ENCODE data around the gene ZNF516.

The ZNF516 gene

GRCh38 chr18:76407681-76408080 lies 87.4 kb downstream of the ZNF516 start:
- no peaks in the 10 kb centered on the region for H3K4me1 ChIP-seq (ENCODE audit: control insufficient read depth, insufficient read depth, low read length)
- WGBS, 2 experiments: 90 to 91% methylated on average over 11 of the region's 11 CpGs
- H3K27ac ChIP-seq (ENCODE audit: insufficient read depth, low read depth, low read length, poor library complexity, severe bottlenecking): no peak overlapping the region
- H3K27me3 ChIP-seq (ENCODE audit: control insufficient read depth, insufficient read depth, low read length, poor library complexity, severe bottlenecking): no peaks in the 10 kb centered on the region
- H3K9me3 ChIP-seq (ENCODE audit: control insufficient read depth, low read length): no peaks in the 10 kb centered on the region
- H3K36me3 ChIP-seq (ENCODE audit: control insufficient read depth, insufficient read depth, low read length): no peaks in the 10 kb centered on the region
- H3K4me3 ChIP-seq (ENCODE audit: insufficient read depth, low read depth, low read length): no peak overlapping the region

- Histone ChIP-seq H3K4me3 (ENCODE audit: insufficient read depth, low read depth, low read length) (no peak overlapping the region), H3K4me1 (ENCODE audit: control insufficient read depth, insufficient read depth, low read length) (no peaks in the 10 kb centered on the region), H3K36me3 (ENCODE audit: control insufficient read depth, insufficient read depth, low read length) (no peaks in the 10 kb centered on the region), H3K27me3 (ENCODE audit: control insufficient read depth, insufficient read depth, low read length, poor library complexity, severe bottlenecking) (no peaks in the 10 kb centered on the region), H3K27ac (ENCODE audit: insufficient read depth, low read depth, low read length, poor library complexity, severe bottlenecking) (no peak overlapping the region), H3K9me3 (ENCODE audit: control insufficient read depth, low read length) (no peaks in the 10 kb centered on the region)
- 93 to 96% methylated on average over 14 of the region's 14 CpGs for WGBS, 2 experiments
These were observed 88.3 kb downstream of the ZNF516 start for GRCh38 chr18:76406791-76407190.

GRCh38 chr18:76405681-76406356 lies 89.2 kb downstream of the ZNF516 start:
- Histone ChIP-seq H3K4me1 (ENCODE audit: control insufficient read depth, insufficient read depth, low read length) (no peaks in the 10 kb centered on the region), H3K27ac (ENCODE audit: insufficient read depth, low read depth, low read length, poor library complexity, severe bottlenecking) (no peak overlapping the region), H3K9me3 (ENCODE audit: control insufficient read depth, low read length) (no peaks in the 10 kb centered on the region), H3K36me3 (ENCODE audit: control insufficient read depth, insufficient read depth, low read length) (no peaks in the 10 kb centered on the region), H3K27me3 (ENCODE audit: control insufficient read depth, insufficient read depth, low read length, poor library complexity, severe bottlenecking) (no peaks in the 10 kb centered on the region), H3K4me3 (ENCODE audit: insufficient read depth, low read depth, low read length) (no peak overlapping the region)
- WGBS, 2 experiments: 83 to 86% methylated on average over 37 of the region's 37 CpGs

- no peaks in the 10 kb centered on the region for H3K36me3 ChIP-seq (ENCODE audit: control insufficient read depth, insufficient read depth, low read length)
- WGBS, 2 experiments: 91% methylated on average over 17 of the region's 17 CpGs
- H3K4me1 ChIP-seq (ENCODE audit: control insufficient read depth, insufficient read depth, low read length): no peaks in the 10 kb centered on the region
- H3K4me3 ChIP-seq (ENCODE audit: insufficient read depth, low read depth, low read length): no peak overlapping the region
- H3K27ac ChIP-seq (ENCODE audit: insufficient read depth, low read depth, low read length, poor library complexity, severe bottlenecking): no peak overlapping the region
- no peaks in the 10 kb centered on the region for H3K27me3 ChIP-seq (ENCODE audit: control insufficient read depth, insufficient read depth, low read length, poor library complexity, severe bottlenecking)
- no peaks in the 10 kb centered on the region for H3K9me3 ChIP-seq (ENCODE audit: control insufficient read depth, low read length)
These were observed 89.8 kb downstream of the ZNF516 start for GRCh38 chr18:76405280-76405679.

GRCh38 chr18:76404345-76404831 lies 90.7 kb downstream of the ZNF516 start:
- H3K4me3 ChIP-seq (ENCODE audit: insufficient read depth, low read depth, low read length): no peak overlapping the region
- no peak overlapping the region for H3K27ac ChIP-seq (ENCODE audit: insufficient read depth, low read depth, low read length, poor library complexity, severe bottlenecking)
- WGBS, 2 experiments: 96 to 97% methylated on average over 8 of the region's 8 CpGs
- no peaks in the 10 kb centered on the region for H3K9me3 ChIP-seq (ENCODE audit: control insufficient read depth, low read length)
- no peaks in the 10 kb centered on the region for H3K27me3 ChIP-seq (ENCODE audit: control insufficient read depth, insufficient read depth, low read length, poor library complexity, severe bottlenecking)
- H3K36me3 ChIP-seq (ENCODE audit: control insufficient read depth, insufficient read depth, low read length): no peaks in the 10 kb centered on the region
- H3K4me1 ChIP-seq (ENCODE audit: control insufficient read depth, insufficient read depth, low read length): no peaks in the 10 kb centered on the region

- Histone ChIP-seq H3K27me3 (ENCODE audit: control insufficient read depth, insufficient read depth, low read length, poor library complexity, severe bottlenecking) (no peaks in the 10 kb centered on the region), H3K4me1 (ENCODE audit: control insufficient read depth, insufficient read depth, low read length) (no peaks in the 10 kb centered on the region), H3K4me3 (ENCODE audit: insufficient read depth, low read depth, low read length) (no peak overlapping the region), H3K27ac (ENCODE audit: insufficient read depth, low read depth, low read length, poor library complexity, severe bottlenecking) (no peak overlapping the region), H3K9me3 (ENCODE audit: control insufficient read depth, low read length) (no peaks in the 10 kb centered on the region), H3K36me3 (ENCODE audit: control insufficient read depth, insufficient read depth, low read length) (no peaks in the 10 kb centered on the region)
- WGBS, 2 experiments: 95% methylated on average over 43 of the region's 43 CpGs
These were observed 92.7 kb downstream of the ZNF516 start for GRCh38 chr18:76402026-76402990.

- 87 to 88% methylated on average over 25 of the region's 25 CpGs for WGBS, 2 experiments
- no peak overlapping the region for H3K4me3 ChIP-seq (ENCODE audit: insufficient read depth, low read depth, low read length)
These were observed 93.5 kb downstream of the ZNF516 start for GRCh38 chr18:76401498-76401897.

GRCh38 chr18:76399613-76400391 lies 95.2 kb downstream of the ZNF516 start:
- Histone ChIP-seq H3K27me3 (ENCODE audit: control insufficient read depth, insufficient read depth, low read length, poor library complexity, severe bottlenecking) (no peaks in the 10 kb centered on the region), H3K27ac (ENCODE audit: insufficient read depth, low read depth, low read length, poor library complexity, severe bottlenecking) (no peak overlapping the region)

More at GRCh38 chr18:76401498-76401897, 93.5 kb downstream of the ZNF516 start:
- H3K27ac ChIP-seq (ENCODE audit: insufficient read depth, low read depth, low read length, poor library complexity, severe bottlenecking): no peak overlapping the region
- no peaks in the 10 kb centered on the region for H3K27me3 ChIP-seq (ENCODE audit: control insufficient read depth, insufficient read depth, low read length, poor library complexity, severe bottlenecking)
- no peaks in the 10 kb centered on the region for H3K4me1 ChIP-seq (ENCODE audit: control insufficient read depth, insufficient read depth, low read length)
- H3K9me3 ChIP-seq (ENCODE audit: control insufficient read depth, low read length): no peaks in the 10 kb centered on the region
- H3K36me3 ChIP-seq (ENCODE audit: control insufficient read depth, insufficient read depth, low read length): no peaks in the 10 kb centered on the region

GRCh38 chr18:76398896-76399612 lies 96.0 kb downstream of the ZNF516 start:
- Histone ChIP-seq H3K4me1 (ENCODE audit: control insufficient read depth, insufficient read depth, low read length) (no peaks in the 10 kb centered on the region), H3K27ac (ENCODE audit: insufficient read depth, low read depth, low read length, poor library complexity, severe bottlenecking) (no peak overlapping the region), H3K9me3 (ENCODE audit: control insufficient read depth, low read length) (no peaks in the 10 kb centered on the region), H3K36me3 (ENCODE audit: control insufficient read depth, insufficient read depth, low read length) (no peaks in the 10 kb centered on the region), H3K4me3 (ENCODE audit: insufficient read depth, low read depth, low read length) (no peak overlapping the region), H3K27me3 (ENCODE audit: control insufficient read depth, insufficient read depth, low read length, poor library complexity, severe bottlenecking) (no peaks in the 10 kb centered on the region)
- WGBS, 2 experiments: 28 to 29% methylated on average over 13 of the region's 14 CpGs

More at GRCh38 chr18:76399613-76400391, 95.2 kb downstream of the ZNF516 start:
- H3K4me3 ChIP-seq (ENCODE audit: insufficient read depth, low read depth, low read length): no peak overlapping the region
- 87 to 89% methylated on average over 14 of the region's 14 CpGs for WGBS, 2 experiments
- no peaks in the 10 kb centered on the region for H3K4me1 ChIP-seq (ENCODE audit: control insufficient read depth, insufficient read depth, low read length)
- no peaks in the 10 kb centered on the region for H3K36me3 ChIP-seq (ENCODE audit: control insufficient read depth, insufficient read depth, low read length)
- no peaks in the 10 kb centered on the region for H3K9me3 ChIP-seq (ENCODE audit: control insufficient read depth, low read length)

Data from ectodermal cell (in vitro differentiated cells).